Muscle of back (tissue), 11 donors: ENCODE data around the gene RABAC1. TPM values are rescaled to one million over a fixed set of nuclear protein-coding genes. Genes with fewer than 3 reads are reported as not detected.
"Not testable (repeated sequence)": the region's sequence is repeated elsewhere in the genome, so short reads cannot be mapped to it uniquely, and the experiment has no call there.

ENCODE experiments used
- DNase-seq, 3 donors: peaks; one replicate each; pipeline versions ENCODE4 v3.0.0 to v3.0.0-alpha.2; 2013
- polyA plus RNA-seq, 10 donors: library from polyadenylated mRNA; unstranded; fragments of 120-200 nt; gene quantifications; one replicate each; pipeline ENCODE4 v1.2.1, GENCODE V29; 2013; ENCODE audit not compliant: insufficient read length in 10 of 10

The RABAC1 gene
- polyA plus RNA-seq, 10 donors: 44.2 to 104 (median 59.9) TPM

DNA sequence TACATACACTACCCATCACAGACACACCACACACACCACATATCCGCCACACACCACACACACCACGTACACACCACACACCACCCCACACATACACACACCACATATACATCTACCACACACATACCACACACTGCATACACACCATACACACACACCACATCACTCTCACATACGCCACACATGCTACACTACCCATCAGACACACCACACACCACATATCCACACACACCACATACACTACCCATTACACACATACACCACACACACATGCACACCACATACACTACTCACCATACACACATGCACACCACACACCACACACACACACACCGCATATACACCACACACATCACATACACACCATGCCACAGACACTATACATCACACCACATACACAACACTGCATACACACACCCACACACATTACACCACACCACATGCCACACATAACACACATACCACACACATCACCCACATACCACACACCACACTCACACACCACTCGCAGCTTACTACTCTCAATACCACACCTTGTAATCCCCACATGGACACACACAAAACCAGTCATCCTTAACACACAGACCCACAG is 40.4 kb downstream of the RABAC1 start:
- DNase-seq: no peak

DNA sequence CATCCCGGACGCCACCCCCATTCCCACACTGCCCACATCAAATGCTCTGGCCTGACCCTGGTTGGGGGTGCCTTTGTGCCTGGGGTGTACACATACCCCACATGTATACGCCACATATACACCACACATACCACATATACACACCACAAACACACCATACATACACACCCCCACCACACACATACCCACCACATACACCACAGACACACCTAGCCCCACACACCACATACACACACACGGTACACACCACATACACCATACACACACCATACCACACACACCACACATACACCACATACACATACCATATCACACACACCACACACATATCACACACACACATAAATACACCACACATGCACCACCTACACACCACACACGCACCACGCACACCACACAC is 41.0 kb downstream of the RABAC1 start:
- no peak for DNase-seq

DNA sequence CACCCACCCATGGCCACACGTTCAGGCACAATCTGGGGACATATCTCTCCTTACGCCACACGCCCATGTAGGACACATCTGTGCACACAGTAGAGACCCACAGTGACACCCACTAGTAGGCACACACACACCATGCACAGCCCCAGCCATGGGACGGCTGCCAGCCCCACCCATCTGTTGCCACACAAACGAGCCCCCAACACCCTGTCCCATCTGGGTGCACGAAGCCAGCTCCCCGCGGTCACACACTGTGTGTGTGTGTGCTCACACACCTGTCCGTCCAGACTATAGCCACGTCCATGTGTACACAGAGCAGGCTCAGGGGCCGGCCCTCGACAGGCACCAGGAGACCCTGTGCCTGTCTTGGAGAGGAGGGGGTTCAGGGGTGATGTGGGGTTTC is 41.4 kb downstream of the RABAC1 start:
- DNase-seq: no peak

DNA sequence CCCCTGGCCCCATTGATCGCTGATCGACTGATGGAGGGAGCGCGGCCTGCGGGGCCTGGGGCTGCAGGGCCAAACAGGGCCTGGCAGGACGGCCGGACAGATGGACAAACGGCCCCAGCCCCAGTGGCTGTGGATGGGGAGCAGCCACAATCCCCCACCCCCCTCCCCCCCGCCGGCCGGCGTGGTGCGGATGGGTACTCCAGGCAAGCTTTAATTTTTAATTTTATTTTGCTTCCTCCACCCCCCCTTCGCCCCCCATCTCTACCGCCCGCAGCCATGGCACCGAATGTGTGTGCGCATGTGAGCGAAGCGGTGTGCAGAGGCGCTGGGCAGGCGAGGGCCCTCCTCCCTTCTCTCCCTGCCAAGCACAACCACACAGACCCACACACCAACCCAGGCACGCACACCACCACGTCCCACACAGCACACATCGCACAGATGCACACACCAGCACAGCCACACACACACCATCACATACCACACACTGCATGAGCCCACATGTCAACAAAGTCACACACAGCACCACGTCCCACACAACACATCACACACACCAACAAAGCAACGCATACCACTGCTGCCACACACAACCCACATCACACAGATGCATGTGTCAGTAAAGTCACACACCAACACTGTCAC is 43.2 kb downstream of the RABAC1 start:
- DNase-seq: no peak

DNA sequence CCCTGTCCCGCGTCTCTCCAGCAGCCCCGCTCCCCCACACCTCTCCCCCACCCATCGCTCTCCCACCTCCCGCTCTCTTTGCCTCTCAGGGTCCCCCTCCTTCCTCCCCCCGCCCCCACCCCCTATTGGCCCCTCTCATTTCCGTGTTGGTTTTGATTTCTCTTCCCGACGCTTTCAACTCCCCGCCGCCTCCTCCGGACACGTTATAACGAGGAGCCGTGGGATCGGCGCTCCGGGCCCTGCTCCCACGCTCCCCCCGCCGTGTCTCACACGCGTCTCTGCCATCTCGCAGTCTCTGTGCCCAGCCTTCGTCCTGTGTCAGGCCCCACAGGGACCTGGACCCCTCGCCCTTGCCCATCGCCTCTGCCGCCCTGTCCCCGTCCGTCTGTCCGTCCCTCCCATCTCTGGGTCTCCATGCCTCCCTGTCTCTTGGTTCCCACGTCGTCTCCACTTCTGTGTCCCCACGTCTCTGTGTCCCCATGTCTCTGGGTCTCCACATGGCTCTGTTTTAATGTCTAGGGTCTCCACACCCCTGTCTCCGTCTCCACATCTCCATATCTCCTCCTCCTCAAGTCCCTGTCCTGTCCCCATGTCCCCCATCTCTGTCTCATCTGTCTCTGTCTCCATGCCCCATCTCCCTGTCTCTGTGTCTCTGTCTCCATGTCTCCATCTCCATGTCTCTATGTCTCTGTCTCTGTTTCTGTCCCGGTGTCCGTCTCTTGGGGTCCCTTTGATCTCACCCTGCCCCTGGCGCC is 43.9 kb downstream of the RABAC1 start:
- DNase-seq: no peak

DNA sequence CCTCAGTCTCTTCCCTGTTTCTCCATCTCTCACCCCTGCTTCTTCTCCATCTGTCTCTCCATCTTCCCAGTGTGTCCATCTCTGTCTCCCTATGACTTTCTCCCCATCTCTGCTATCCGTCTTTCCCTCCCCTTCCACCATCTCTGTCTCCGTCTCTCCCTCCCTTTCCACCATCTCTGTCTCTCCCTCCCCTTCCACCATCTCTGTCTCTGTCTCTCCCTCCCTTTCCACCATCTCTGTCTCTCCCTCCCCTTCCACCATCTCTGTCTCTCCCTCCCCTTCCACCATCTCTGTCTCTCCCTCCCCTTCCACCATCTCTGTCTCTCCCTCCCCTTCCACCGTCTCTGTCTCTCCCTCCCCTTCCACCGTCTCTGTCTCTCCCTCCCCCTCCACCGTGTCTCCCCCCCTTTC is 44.7 kb downstream of the RABAC1 start:
- DNase-seq: not testable (repeated sequence)

DNA sequence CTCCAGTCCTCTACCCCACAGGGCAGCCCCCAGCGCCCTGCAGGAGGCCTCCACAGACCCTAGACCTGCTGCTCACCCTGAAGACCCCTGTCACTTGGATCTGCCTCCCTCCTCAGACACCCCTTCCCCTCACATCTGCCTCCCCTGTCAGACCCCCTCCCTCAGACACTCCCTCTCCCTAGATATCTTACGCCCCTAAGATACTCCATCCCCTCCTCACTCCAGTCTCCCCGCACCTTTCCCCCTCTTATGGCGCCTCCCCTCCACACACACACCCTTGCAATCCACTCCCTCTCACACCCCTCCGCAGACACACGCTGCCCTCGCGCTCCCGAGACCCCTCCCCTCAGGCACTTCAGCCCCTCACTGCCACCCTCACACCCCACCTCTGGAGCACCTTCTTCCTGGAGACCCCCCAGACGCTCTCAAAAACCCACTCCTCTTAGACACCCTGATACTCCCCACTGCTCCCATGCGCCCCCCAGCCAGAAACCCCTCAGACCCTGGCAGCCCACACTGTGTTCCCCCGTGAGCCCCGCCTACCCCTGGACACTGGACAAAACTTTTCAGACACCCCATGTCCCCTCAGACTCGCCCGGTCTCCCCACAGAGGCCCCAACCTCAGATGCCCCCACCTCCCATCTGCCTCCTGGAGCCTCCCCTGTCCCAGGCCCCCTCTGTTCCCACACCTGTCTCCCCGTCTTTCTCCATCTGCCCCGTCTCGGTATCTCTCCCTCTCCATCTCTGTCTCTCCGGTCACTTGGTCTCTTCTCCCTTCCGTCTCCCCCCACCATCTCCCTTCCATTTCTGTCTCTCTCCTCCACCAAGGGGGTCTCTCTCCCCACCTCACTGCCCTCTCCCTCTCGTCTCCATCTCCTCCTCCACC is 45.3 kb downstream of the RABAC1 start:
- no peak for DNase-seq

DNA sequence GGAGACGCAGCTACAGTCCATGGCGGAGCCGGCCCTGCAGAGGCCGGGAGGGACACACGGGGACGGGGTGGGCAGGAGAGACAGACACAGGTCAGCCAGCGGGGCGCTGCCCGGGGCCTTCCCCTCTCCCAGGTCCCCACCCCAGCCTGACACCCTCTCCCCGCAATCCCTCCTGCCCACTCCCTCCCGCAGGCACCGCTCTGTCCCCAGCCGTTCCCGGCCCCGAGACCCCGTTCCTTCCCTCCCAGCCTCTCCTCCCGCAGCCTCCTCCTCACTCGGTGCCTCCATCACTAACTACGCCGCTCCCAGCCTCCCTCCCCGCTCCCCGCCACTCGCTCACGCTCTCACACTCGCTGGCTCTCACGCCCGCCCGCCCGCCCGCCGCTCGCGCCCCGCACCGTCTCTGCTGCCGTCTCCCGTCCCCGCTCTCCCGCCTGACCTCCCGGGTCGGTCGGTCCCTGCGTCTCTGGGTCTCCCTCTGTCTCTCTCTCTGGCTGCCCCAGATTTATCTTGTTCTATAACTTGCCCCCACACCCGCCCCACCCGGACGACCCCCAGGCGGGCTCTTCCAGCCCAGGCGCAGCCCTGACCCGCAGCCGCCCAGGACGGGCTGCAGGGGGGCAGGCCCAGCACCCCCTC is 46.1 kb downstream of the RABAC1 start:
- DNase-seq: no peak

DNA sequence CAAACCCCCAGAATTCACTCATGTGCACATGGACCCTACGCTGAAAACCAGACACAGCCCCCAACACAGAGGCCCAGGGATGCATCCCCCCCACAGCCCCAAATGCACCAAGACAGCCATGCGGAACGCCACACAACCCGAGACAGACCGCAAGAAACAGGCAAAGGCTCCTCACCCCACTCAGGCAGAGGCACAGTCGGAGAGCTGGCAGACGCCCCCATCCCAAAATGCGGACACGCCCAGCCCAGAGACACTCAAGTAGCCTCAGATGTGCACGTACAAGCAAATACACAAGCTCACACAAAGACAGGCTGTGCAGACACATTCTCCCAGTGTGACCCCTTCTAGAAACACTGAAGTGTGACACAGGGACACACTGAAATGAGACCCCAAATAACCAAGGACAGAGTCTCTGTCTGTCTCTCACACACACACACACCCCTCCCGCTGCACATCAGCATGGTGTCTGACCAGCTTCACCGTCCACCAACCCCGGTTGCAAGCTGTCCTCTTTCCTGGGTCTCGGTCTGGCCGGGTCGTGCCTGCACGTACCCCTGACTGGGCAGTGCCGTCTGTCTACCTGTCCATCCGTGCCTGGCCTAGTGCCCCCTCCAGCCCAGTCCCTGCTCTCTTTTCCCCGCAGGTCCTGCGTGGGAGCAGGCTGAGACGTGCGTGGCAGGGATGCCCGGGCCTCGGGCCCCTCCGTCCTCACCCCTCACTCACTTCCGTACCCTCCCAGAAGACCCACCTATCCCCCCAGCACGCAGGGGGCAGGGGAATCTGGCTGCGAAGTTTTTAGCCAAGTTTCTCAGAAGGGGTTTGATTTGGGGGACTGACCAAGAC is 47.0 kb downstream of the RABAC1 start:
- DNase-seq: no peak

DNA sequence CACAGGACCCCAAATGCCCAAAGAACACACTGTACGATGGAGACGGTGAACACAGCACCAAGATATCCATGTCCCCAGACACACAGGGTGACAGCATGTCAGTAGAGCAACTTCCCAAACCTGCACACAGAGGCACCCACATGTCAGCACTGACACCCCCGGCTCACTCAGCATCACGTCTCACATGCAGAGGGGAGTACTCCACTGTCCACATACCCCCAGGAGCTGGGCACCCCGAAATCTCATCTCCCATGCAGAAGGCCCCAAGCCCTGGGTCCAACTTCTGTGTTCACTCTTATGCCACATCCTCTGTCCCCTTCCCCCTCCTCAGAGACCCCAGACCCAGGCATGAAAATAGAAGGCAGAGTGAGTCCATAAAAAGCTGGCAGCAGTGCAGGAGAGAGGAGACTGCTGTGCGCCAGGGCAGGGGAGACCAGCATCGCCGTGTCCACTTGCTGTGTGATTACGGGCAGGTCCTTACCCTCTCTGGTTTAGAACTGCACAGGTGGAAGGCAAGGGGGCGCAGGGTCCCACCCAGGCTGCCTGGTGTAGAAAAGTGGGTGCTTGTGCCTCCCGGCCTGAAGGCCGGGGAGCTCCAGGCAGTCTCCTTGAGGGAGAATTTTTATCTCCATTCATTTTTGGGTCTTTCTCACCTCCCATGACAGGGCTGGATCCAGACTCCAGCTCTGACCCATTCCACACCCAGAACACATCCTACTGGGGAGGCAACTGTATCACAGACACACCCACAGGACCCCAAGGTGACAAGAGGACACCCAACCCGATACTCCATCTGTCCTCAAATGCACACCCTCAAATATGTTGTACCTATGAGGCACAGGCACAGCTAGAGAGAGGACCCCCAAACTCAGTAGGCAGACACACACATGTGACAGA is 47.9 kb downstream of the RABAC1 start:
- DNase-seq: no peak

DNA sequence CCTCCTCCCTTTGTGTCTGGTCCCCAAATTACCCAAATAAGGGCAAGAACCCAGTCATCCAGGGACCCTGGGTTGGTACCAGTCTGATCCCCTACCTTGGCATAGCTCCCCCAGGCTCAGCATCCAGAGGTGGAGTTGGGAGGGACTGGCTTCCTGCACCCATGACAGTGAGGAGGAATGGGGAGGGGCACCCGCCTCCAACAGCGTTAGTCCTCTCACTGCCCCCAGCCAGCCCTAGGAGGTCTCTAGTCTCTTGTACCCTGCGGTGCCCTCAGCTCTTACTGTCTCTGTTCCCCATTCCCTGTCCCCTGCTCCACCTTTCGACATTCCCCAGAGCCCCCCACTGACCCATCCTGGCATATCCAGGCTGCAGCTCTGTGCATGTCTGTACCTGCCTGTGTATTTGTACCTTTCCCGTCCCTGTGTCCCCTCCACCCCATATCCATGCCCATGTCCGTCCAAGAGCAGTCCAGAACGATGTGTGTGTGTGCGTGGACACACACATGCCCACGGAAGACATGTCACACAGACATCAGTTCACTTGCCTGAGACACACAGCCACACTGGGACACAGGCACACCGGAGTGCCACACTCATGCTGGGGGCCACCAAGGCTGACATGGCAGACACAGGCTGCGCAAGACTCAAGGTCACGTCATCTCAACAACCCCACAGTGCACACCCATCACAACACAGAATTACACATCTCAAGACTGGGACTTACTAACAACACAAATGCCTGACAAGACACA is 48.7 kb downstream of the RABAC1 start:
- DNase-seq: no peak

DNA sequence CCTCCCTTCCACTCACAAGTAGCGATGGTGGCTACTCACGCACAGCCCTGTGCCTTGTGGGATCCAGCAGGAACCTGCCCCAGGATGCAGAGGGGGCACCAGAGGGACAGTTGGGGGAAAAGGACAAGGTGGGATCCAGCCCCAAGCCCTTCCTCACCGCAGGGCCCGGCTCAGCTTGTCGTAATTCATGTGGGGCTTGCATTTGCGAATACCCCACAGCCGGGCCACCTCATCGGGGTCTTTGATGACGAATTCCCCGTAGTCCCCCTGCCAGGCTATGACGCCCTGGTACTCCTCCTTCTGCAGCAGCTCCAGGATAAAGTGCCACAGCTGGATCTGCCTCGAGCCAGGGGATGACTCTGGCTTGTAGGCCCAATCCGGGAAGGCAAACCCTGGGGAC is 49.4 kb downstream of the RABAC1 start:
- DNase-seq: no peak

DNA sequence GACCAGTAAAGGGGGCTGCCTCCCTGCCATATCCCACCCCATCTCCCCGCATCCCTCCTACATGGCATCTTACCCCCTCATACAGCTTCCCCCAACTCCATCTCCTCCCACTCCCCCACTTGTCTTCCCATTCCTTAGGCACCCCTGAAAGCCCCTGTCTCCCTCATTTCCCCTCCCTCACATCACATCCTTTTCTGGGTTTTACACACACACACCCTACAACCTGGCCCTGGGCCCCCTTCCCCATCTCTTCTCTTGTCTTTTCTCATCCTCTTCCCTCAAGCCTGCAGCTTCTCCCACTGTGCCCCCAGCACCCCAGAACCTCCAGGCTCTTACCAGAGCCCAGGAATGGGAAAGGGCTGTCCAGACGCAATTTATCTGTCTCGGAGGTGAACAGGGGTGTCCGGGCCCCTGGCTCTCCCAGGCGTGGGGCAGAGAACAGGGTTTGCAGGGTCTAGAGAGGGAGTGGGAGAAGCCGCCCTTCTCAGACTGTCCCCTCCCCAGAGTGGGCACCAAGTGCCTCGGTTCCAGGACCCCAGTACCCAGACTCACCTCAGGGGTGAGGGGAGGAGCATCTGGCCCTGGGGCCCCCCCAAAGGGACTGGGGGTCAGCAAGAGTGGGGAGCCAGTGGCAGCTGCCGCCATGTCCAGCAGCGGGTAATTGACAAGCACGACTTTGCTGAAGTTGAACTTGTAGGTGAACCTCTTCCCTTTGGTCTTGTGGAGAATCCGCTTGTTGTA is 50.2 kb downstream of the RABAC1 start:
- no peak for DNase-seq

DNA sequence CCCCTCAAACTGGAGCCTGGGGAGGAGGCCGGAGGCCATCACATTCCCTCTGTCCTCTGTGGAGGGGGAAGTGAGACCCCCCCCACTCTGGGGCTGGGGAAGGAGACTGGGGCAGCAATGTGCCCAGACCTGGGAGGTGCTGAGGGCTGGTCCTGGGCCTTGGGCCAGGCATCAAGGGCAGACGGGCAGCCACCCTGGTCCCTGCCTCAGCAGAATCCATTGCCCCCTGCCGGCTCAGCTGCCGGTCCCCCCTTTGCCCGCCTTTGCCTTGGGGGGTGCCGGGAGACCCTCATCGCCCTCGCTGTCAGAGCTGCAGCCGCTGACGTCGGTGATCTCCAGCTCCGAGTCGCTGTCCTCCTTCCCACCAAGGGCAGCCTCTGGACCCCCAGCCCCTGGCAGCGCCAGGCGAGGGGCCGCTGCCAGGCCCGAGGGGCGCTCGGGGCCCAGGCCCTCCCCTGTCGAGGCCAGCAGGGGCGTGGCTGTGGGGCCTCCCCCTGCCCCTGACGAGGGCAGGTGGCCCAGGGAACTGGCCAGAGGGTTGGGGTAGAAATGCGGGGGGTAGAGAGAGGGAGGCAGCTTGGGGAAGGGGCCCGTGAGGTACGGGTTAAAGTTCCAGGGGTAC is 51.0 kb downstream of the RABAC1 start:
- DNase-seq: no peak

DNA sequence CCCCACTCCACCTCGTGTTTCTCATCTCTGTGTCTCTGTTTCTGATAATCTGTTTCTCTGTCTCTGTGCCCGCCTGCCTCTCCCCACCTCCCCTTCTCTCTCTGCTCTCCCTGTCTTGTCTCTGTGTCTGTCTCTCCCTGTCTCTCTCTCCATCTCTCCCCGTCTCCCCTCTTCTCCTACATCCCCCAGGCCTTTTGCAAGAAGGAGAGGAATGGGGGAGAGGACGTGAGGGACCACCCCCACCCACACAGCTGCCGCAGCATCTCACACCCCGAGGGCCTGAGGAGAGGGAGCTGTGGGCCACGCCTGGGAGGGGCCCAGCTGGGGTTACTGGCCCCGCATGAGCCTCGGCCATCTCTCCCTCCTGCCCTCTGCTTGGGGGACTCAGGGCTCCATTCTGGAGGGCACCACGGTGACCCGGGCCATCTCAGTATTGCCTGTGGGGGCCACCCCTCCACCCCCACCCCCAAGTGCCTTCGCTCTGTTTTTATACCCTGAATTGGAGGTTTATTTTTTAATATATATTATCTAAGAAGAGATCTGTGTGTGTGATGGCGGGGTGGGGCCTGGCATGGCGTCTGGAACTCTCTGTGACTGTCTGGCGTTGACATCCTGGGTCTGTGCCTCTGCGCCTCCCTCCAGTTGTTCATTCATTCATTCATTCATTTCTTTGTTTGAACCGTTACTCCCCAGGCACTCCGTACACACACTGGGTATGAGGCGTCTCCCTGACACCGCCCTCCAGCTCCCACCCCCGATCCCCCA is 52.0 kb downstream of the RABAC1 start:
- DNase-seq: no peak
